GM23338 (cell line): ENCODE results near the gene RHBDD1.
"Not testable (repeated sequence)": the region's sequence is repeated elsewhere in the genome, so short reads cannot be mapped to it uniquely, and the experiment has no call there.

Source experiments
- CTCF ChIP-seq, 2 experiments: fragments of 200-600 bp in 1 of 2; sonication (generic) in 1 of 2; conservative IDR thresholded peaks; 2 replicates each; pipeline versions ENCODE4 v1.5.1 to v1.6.1; 2016 to 2017; ENCODE audit warnings: antibody characterized with exemption in 2 of 2, low read depth in 2 of 2, mild to moderate bottlenecking in 2 of 2, moderate library complexity in 1 of 2
- EZH2 ChIP-seq: fragments of 200-600 bp; sonication (generic); IDR thresholded peaks from one replicate; pipeline ENCODE4 v1.8.0; 2017; ENCODE audit warnings: antibody characterized with exemption, mild to moderate bottlenecking, low read depth; ENCODE audit not compliant: unreplicated experiment
- POLR2AphosphoS5 ChIP-seq: IDR thresholded peaks from 2 replicates; pipeline ENCODE4 v1.6.1; 2016; ENCODE audit warnings: antibody characterized with exemption, low read depth
- REST ChIP-seq: IDR thresholded peaks from one replicate; pipeline ENCODE4 v1.6.1; 2018; ENCODE audit warnings: antibody characterized with exemption; ENCODE audit not compliant: unreplicated experiment
- STAT1 ChIP-seq: IDR thresholded peaks from one replicate; pipeline ENCODE4 v1.6.1; 2016; ENCODE audit warnings: antibody characterized with exemption; ENCODE audit not compliant: unreplicated experiment

GRCh38 chr2:226834880-226835279, 974 bp upstream of the RHBDD1 start:
- not testable (repeated sequence) for TF ChIP-seq CTCF (conservative IDR thresholded peaks at IDR 0.05; ENCODE audit: low read depth in 2 of 2); REST; EZH2; POLR2AphosphoS5; STAT1
